ENCODE results near the gene SECISBP2.

SECISBP2 gene

GRCh38 chr9:89347651-89348050 is 29.4 kb downstream of the SECISBP2 start:
- DNase-seq, result no peak

GRCh38 chr9:89349607-89350006 is 31.3 kb downstream of the SECISBP2 start:
- DNase-seq, result no peak

GRCh38 chr9:89350988-89351557 is 32.8 kb downstream of the SECISBP2 start:
- no peak for DNase-seq

- DNase-seq, result no peak
These were observed 33.4 kb downstream of the SECISBP2 start for GRCh38 chr9:89351584-89352300.

- no peak for DNase-seq
These were observed 34.2 kb downstream of the SECISBP2 start for GRCh38 chr9:89352451-89352850.

GRCh38 chr9:89352874-89353649 is 34.8 kb downstream of the SECISBP2 start:
- DNase-seq, result no peak

GRCh38 chr9:89353989-89354388 is 35.7 kb downstream of the SECISBP2 start:
- DNase-seq, result no peak

GRCh38 chr9:89354471-89354870 is 36.2 kb downstream of the SECISBP2 start:
- DNase-seq, result no peak

- no peak for DNase-seq
These were observed 38.5 kb downstream of the SECISBP2 start for GRCh38 chr9:89356782-89357181.

- DNase-seq, result peak in 1 of 5 experiments; percentile 46
These were observed 39.3 kb downstream of the SECISBP2 start for GRCh38 chr9:89357331-89358197.

- DNase-seq, result no peak
These were observed 40.1 kb downstream of the SECISBP2 start for GRCh38 chr9:89358376-89358916.

GRCh38 chr9:89358985-89359384 is 40.7 kb downstream of the SECISBP2 start:
- no peak for DNase-seq

GRCh38 chr9:89359751-89360261 is 41.5 kb downstream of the SECISBP2 start:
- DNase-seq, result no peak

GRCh38 chr9:89360465-89360864 is 42.2 kb downstream of the SECISBP2 start:
- no peak for DNase-seq

GRCh38 chr9:89361031-89361430 is 42.7 kb downstream of the SECISBP2 start:
- DNase-seq, result no peak

GRCh38 chr9:89361816-89362646 is 43.7 kb downstream of the SECISBP2 start:
- no peak for DNase-seq

GRCh38 chr9:89362647-89363310 is 44.5 kb downstream of the SECISBP2 start:
- no peak for DNase-seq

GRCh38 chr9:89363311-89363670 is 45.0 kb downstream of the SECISBP2 start:
- DNase-seq, result no peak

- no peak for DNase-seq
These were observed 45.8 kb downstream of the SECISBP2 start for GRCh38 chr9:89363921-89364665.

All from T-helper 2 cell (primary cell).